Suprapubic skin (tissue), 4 donors: Measurements from ENCODE around the gene PET100.

Source experiments
- EP300 ChIP-seq: sonication (generic); formaldehyde crosslinking; IDR thresholded peaks from one replicate; pipeline ENCODE4 v1.6.1; 2017; ENCODE audit warnings: antibody characterized with exemption
- POLR2A ChIP-seq, 2 donors: fragments of 450-650 bp; IDR thresholded peaks; one replicate each; pipeline ENCODE4 v1.6.1; 2017; ENCODE audit warnings: antibody characterized with exemption in 2 of 2, mild to moderate bottlenecking in 2 of 2, moderate library complexity in 2 of 2
- POLR2AphosphoS5 ChIP-seq, 3 donors: sonication (generic); formaldehyde crosslinking; IDR thresholded peaks; one replicate each; pipeline ENCODE4 v1.6.1; 2017; ENCODE audit warnings: antibody characterized with exemption in 3 of 3
- TF ChIP-seq, protein P1 (sequence below), 2 donors: fragments of 200-600 bp in 1 of 2; fragments of 450-650 bp in 1 of 2; sonication (generic) in 1 of 2; IDR thresholded peaks; one replicate each; pipeline ENCODE4 v1.5.1; 2016 to 2019; ENCODE audit warnings: antibody characterized with exemption in 2 of 2, mild to moderate bottlenecking in 1 of 2, moderate library complexity in 1 of 2

DNA sequence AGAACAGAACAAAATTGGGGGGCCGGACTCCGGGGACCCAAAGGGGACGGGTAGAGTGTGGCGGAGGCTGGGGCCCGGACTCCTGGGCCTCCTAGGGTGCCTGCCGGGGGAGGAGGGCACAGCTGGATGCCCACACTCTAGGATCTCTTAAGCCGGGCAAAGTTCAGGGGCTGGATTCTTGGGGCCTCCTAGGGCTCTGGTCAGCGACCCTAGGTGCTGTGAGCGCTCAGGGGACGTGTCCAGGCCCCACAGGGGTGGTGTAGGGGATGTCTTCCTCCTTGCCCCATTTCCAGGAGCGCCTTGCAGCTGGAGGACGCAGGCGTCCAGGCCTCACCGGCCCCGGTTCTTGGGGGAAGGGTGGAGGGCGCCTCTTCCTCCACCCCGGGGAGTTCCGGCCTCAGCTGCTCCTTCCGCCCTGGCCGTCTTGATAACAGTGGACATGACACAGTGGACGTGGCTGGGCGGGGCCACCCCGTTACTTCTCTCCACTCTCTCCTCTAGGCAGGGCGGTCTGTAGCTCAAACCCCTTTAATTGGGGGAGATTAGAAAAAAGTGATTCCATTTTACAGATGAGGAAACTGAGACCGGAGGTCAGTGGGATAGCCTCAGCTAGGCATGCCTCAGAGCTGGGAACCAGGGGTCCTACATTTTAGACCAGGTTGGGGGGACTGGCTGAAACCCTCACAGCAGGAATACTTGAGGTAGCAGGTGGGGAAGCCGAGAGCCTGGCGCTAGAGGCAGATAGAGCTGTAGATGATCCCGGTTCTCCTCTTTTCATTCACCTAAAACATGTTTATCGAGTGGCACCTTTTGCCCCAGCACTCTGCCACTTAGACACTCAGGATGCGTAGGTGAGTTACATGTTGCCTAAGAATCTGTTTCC, 8.0 kb downstream of the PET100 start:
- TF ChIP-seq, protein P1, sequence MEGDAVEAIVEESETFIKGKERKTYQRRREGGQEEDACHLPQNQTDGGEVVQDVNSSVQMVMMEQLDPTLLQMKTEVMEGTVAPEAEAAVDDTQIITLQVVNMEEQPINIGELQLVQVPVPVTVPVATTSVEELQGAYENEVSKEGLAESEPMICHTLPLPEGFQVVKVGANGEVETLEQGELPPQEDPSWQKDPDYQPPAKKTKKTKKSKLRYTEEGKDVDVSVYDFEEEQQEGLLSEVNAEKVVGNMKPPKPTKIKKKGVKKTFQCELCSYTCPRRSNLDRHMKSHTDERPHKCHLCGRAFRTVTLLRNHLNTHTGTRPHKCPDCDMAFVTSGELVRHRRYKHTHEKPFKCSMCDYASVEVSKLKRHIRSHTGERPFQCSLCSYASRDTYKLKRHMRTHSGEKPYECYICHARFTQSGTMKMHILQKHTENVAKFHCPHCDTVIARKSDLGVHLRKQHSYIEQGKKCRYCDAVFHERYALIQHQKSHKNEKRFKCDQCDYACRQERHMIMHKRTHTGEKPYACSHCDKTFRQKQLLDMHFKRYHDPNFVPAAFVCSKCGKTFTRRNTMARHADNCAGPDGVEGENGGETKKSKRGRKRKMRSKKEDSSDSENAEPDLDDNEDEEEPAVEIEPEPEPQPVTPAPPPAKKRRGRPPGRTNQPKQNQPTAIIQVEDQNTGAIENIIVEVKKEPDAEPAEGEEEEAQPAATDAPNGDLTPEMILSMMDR (IDR thresholded peaks at IDR 0.05) = no peak
- TF ChIP-seq POLR2AphosphoS5 (IDR thresholded peaks at IDR 0.05) (no peak), POLR2A (IDR thresholded peaks at IDR 0.05) (no peak), EP300 (no peak)
